ENCODE measurements around the gene ESPNL. TPM values are rescaled to one million over a fixed set of nuclear protein-coding genes. Genes with fewer than 3 reads are reported as not detected.
"Not testable (repeated sequence)": the region's sequence is repeated elsewhere in the genome, so short reads cannot be mapped to it uniquely, and the experiment has no call there.

ESPNL gene
- total RNA-seq, 4 donors from 2014 or later, result 0.14 to 4.4 (median 0.72) TPM

GRCh38 chr2:238168196-238169047 lies 68.3 kb downstream of the ESPNL start:
- no peak for DNase-seq
- Histone ChIP-seq H3K4me1 (peaks cover 4 to 24% (median 19%) of the 10 kb centered on the region in 4 donors), H3K9me3 (no peaks in the 10 kb centered on the region), H3K27ac (peak overlapping the region; percentile 46 to 74 (median 58)), H3K36me3 (peaks cover 0 to 25% (median 11%) of the 10 kb centered on the region in 4 donors), H3K27me3 (peaks cover 11% of the 10 kb centered on the region), H3K4me3 (no peak overlapping the region)
- 76 to 91% methylated on average over 5 to 13 of the region's 13 CpGs for WGBS, 2 donors (ENCODE audit: low coverage in 1 of 2)
- in situ Hi-C loops (cut with MboI; ENCODE audit: low pct_ligation_motif_present in 1 of 4, low pct_unique_long_range_greater_than_20kb in 1 of 4, low sequenced_read_pairs in 3 of 4) (no loop called here), intact Hi-C loops (cut with DNase I; ENCODE audit: low total_unique reads) (no loop called here)
- TF ChIP-seq EP300 (IDR thresholded peaks at IDR 0.05; ENCODE audit: low read depth) (no peak), POLR2AphosphoS5 (IDR thresholded peaks at IDR 0.05) (no peak), CTCF (IDR thresholded peaks at IDR 0.05) (no peak), POLR2A (IDR thresholded peaks at IDR 0.05) (no peak)

GRCh38 chr2:238169048-238169707 lies 69.0 kb downstream of the ESPNL start:
- in situ Hi-C loops (cut with MboI; ENCODE audit: low pct_ligation_motif_present in 1 of 4, low pct_unique_long_range_greater_than_20kb in 1 of 4, low sequenced_read_pairs in 3 of 4) (no loop called here), intact Hi-C loops (cut with DNase I; ENCODE audit: low total_unique reads) (no loop called here)
- WGBS, 2 donors (ENCODE audit: low coverage in 1 of 2), result 38 to 48% methylated on average over 2 to 6 of the region's 6 CpGs

GRCh38 chr2:238169708-238170251 lies 69.6 kb downstream of the ESPNL start:
- Histone ChIP-seq H3K4me3 (no peak overlapping the region), H3K27ac (peak overlapping the region; percentile 44 to 74 (median 67)), H3K9me3 (no peaks in the 10 kb centered on the region), H3K27me3 (no peaks in the 10 kb centered on the region), H3K36me3 (peaks cover 0 to 25% (median 11%) of the 10 kb centered on the region in 4 donors), H3K4me1 (peaks cover 4 to 20% (median 11%) of the 10 kb centered on the region in 4 donors)
- intact Hi-C loops (cut with DNase I; ENCODE audit: low total_unique reads) (no loop called here), in situ Hi-C loops (cut with MboI; ENCODE audit: low pct_ligation_motif_present in 1 of 4, low pct_unique_long_range_greater_than_20kb in 1 of 4, low sequenced_read_pairs in 3 of 4) (no loop called here)
- DNase-seq, result no peak
- 45 to 71% methylated on average over 2 to 5 of the region's 5 CpGs for whole genome bisulfite sequencing, 2 donors (ENCODE audit: low coverage in 1 of 2)
- TF ChIP-seq POLR2AphosphoS5 (IDR thresholded peaks at IDR 0.05) (peak in 1 of 3 donors; percentile 29), POLR2A (IDR thresholded peaks at IDR 0.05) (no peak)

More at GRCh38 chr2:238169048-238169707, 69.0 kb downstream of the ESPNL start:
- no peak for DNase-seq
- no peaks in the 10 kb centered on the region for H3K9me3 ChIP-seq
- peaks cover 0 to 25% (median 11%) of the 10 kb centered on the region in 4 donors for H3K36me3 ChIP-seq
- no peak overlapping the region for H3K4me3 ChIP-seq
- peaks cover 4% of the 10 kb centered on the region for H3K27me3 ChIP-seq
- H3K4me1 ChIP-seq, result peaks cover 4 to 18% (median 12%) of the 10 kb centered on the region in 4 donors
- TF ChIP-seq EP300 (IDR thresholded peaks at IDR 0.05; ENCODE audit: low read depth), result no peak
- peak in 1 of 3 donors; percentile 40 for TF ChIP-seq POLR2AphosphoS5 (IDR thresholded peaks at IDR 0.05)
- peak overlapping the region; percentile 55 to 74 (median 67) for H3K27ac ChIP-seq

GRCh38 chr2:238170386-238171071 lies 70.4 kb downstream of the ESPNL start:
- peaks cover 0 to 25% (median 11%) of the 10 kb centered on the region in 4 donors for H3K36me3 ChIP-seq
- H3K27ac ChIP-seq, result peak overlapping the region; percentile 44 to 74 (median 67)
- intact Hi-C loops (cut with DNase I; ENCODE audit: low total_unique reads), result no loop called here
- in situ Hi-C loops (cut with MboI; ENCODE audit: low pct_ligation_motif_present in 1 of 4, low pct_unique_long_range_greater_than_20kb in 1 of 4, low sequenced_read_pairs in 3 of 4), result no loop called here
- H3K27me3 ChIP-seq, result no peaks in the 10 kb centered on the region
- peaks cover 4 to 25% (median 11%) of the 10 kb centered on the region in 4 donors for H3K4me1 ChIP-seq
- DNase-seq, result no peak
- no peaks in the 10 kb centered on the region for H3K9me3 ChIP-seq
- no peak for TF ChIP-seq CTCF (IDR thresholded peaks at IDR 0.05)
- TF ChIP-seq POLR2A (IDR thresholded peaks at IDR 0.05), result no peak
- TF ChIP-seq EP300 (IDR thresholded peaks at IDR 0.05; ENCODE audit: low read depth), result no peak
- no peak for TF ChIP-seq POLR2AphosphoS5 (IDR thresholded peaks at IDR 0.05)
- 67 to 88% methylated on average over 4 to 21 of the region's 21 CpGs for WGBS, 2 donors (ENCODE audit: low coverage in 1 of 2)
- no peak overlapping the region for H3K4me3 ChIP-seq

- peaks cover 0 to 25% (median 11%) of the 10 kb centered on the region in 4 donors for H3K36me3 ChIP-seq
- 62 to 81% methylated on average over 3 to 5 of the region's 5 CpGs for WGBS, 2 donors (ENCODE audit: low coverage in 1 of 2)
- H3K27me3 ChIP-seq; H3K9me3 ChIP-seq; intact Hi-C loops (cut with DNase I; ENCODE audit: low total_unique reads); H3K4me3 ChIP-seq; DNase-seq; in situ Hi-C loops (cut with MboI; ENCODE audit: low pct_ligation_motif_present in 1 of 4, low pct_unique_long_range_greater_than_20kb in 1 of 4, low sequenced_read_pairs in 3 of 4): not testable (repeated sequence)
- peak overlapping the region in 3 of 4 donors; percentile 44 to 68 (median 66) for H3K27ac ChIP-seq
- peaks cover 4 to 25% (median 11%) of the 10 kb centered on the region in 4 donors for H3K4me1 ChIP-seq
Measured at GRCh38 chr2:238171072-238171431, 70.9 kb downstream of the ESPNL start.

All from transverse colon (tissue), 4 donors.